Stimulated activated CD4-positive, alpha-beta T cell treated with anti-CD3 and anti-CD28 coated beads, Interleukin-4, amount 100 ng/mL, for 48 hours (primary cell): ENCODE data around the gene SSC4D.
"Not testable (repeated sequence)": the region's sequence is repeated elsewhere in the genome, so short reads cannot be mapped to it uniquely, and the experiment has no call there.

Experiments used
- DNase-seq, 2 donors: peaks; one replicate each; pipeline ENCODE4 v3.0.0-alpha.2; 2020; ENCODE audit warnings: low read depth in 2 of 2

SSC4D gene

GRCh38 chr7:76421097-76421496 is 11.6 kb upstream of the SSC4D start:
- not testable (repeated sequence) for DNase-seq

GRCh38 chr7:76417654-76418310 is 8.3 kb upstream of the SSC4D start:
- not testable (repeated sequence) for DNase-seq

- DNase-seq, result no peak
Observed at GRCh38 chr7:76412249-76412648, 2.8 kb upstream of the SSC4D start.

GRCh38 chr7:76411626-76412025 is 2.1 kb upstream of the SSC4D start:
- no peak for DNase-seq

GRCh38 chr7:76408121-76408560 is 1.4 kb downstream of the SSC4D start:
- DNase-seq, result no peak

- DNase-seq, result no peak
Observed at GRCh38 chr7:76407718-76408117, 1.8 kb downstream of the SSC4D start.

- DNase-seq, result no peak
Observed at GRCh38 chr7:76405738-76406137, 3.8 kb downstream of the SSC4D start.

GRCh38 chr7:76403780-76404494 is 5.6 kb downstream of the SSC4D start:
- DNase-seq, result no peak

GRCh38 chr7:76403097-76403496 is 6.4 kb downstream of the SSC4D start:
- DNase-seq, result not testable (repeated sequence)

GRCh38 chr7:76400248-76400647 is 9.2 kb downstream of the SSC4D start:
- no peak for DNase-seq

- peak; percentile 81 to 86 for DNase-seq
Observed at GRCh38 chr7:76397409-76398183, 11.9 kb downstream of the SSC4D start.

GRCh38 chr7:76396864-76397263 is 12.6 kb downstream of the SSC4D start:
- no peak for DNase-seq

- no peak for DNase-seq
Observed at GRCh38 chr7:76395965-76396726, 13.4 kb downstream of the SSC4D start.

GRCh38 chr7:76395605-76395964 is 13.9 kb downstream of the SSC4D start:
- not testable (repeated sequence) for DNase-seq

GRCh38 chr7:76394957-76395356 is 14.5 kb downstream of the SSC4D start:
- DNase-seq, result no peak

- peak; percentile 82 to 87 for DNase-seq
Observed at GRCh38 chr7:76393116-76394031, 16.1 kb downstream of the SSC4D start.

- DNase-seq, result no peak
Observed at GRCh38 chr7:76392531-76393115, 16.9 kb downstream of the SSC4D start.

- no peak for DNase-seq
Observed at GRCh38 chr7:76390092-76390491, 19.4 kb downstream of the SSC4D start.

- not testable (repeated sequence) for DNase-seq
Observed at GRCh38 chr7:76387789-76388188, 21.7 kb downstream of the SSC4D start.

GRCh38 chr7:76386691-76387260 is 22.7 kb downstream of the SSC4D start:
- DNase-seq, result no peak
